OCI-LY1 (cell line): ENCODE data around the gene RBM28.

ENCODE experiments used
- CTCF ChIP-seq: fragments of 200-600 bp; sonication (generic), shearing (Covaris generic); IDR thresholded peaks from 2 replicates; pipeline ENCODE4 v1.5.1; 2017; ENCODE audit warnings: mild to moderate bottlenecking, antibody characterized with exemption, low read length, moderate library complexity, mixed read lengths
- EZH2 ChIP-seq: fragments of 200-600 bp; sonication (generic), shearing (Covaris generic); IDR thresholded peaks from 2 replicates; pipeline ENCODE4 v1.8.0; 2017; ENCODE audit warnings: borderline replicate concordance, mixed run types, mild to moderate bottlenecking, antibody characterized with exemption, low read length, moderate library complexity, mixed read lengths

GRCh38 chr7:128266529-128266882 lies 77.2 kb downstream of the RBM28 start:
- TF ChIP-seq CTCF (no peak), EZH2 (no peak)
